Inflammatory macrophage treated with lipopolysaccharide for 1 hour (primary cell): Measurements from ENCODE around the gene STK32C.
"Not testable (repeated sequence)": the region's sequence is repeated elsewhere in the genome, so short reads cannot be mapped to it uniquely, and the experiment has no call there.

Experiments
- DNase-seq, 2 donors: peaks; one replicate each; pipeline ENCODE4 v3.0.0-alpha.2; 2020 to 2022

The STK32C gene

GRCh38 chr10:132337854-132338253 lies 30.1 kb upstream of the STK32C start:
- DNase-seq = not testable (repeated sequence)

GRCh38 chr10:132336919-132337407 lies 29.2 kb upstream of the STK32C start:
- peak; percentile 17 to 45 for DNase-seq

GRCh38 chr10:132336064-132336746 lies 28.5 kb upstream of the STK32C start:
- DNase-seq = no peak

GRCh38 chr10:132335189-132336063 lies 27.7 kb upstream of the STK32C start:
- DNase-seq = peak; percentile 66 to 81

- DNase-seq = no peak
These were observed 27.0 kb upstream of the STK32C start for GRCh38 chr10:132334631-132335188.

GRCh38 chr10:132333386-132333785 lies 25.6 kb upstream of the STK32C start:
- DNase-seq = no peak

- DNase-seq = peak; percentile 50 to 64
These were observed 24.6 kb upstream of the STK32C start for GRCh38 chr10:132332433-132332754.

GRCh38 chr10:132331601-132332432 lies 24.1 kb upstream of the STK32C start, which contains the start of gene LRRC27:
LRRC27 (plus strand) TSS chr10:132332193; CDS start chr10:132333525, 1,332 bp downstream.
- peak; percentile 88 to 96 for DNase-seq

- DNase-seq = no peak
These were observed 22.7 kb upstream of the STK32C start for GRCh38 chr10:132330486-132330833.

- DNase-seq = peak; percentile 33 to 58
These were observed 22.1 kb upstream of the STK32C start for GRCh38 chr10:132329565-132330485.

- DNase-seq = no peak
These were observed 21.0 kb upstream of the STK32C start for GRCh38 chr10:132328738-132329137.

- DNase-seq = no peak
These were observed 20.4 kb upstream of the STK32C start for GRCh38 chr10:132328106-132328505.

- peak in 1 of 2 donors; percentile 42 for DNase-seq
These were observed 19.2 kb upstream of the STK32C start for GRCh38 chr10:132326925-132327324.

- no peak for DNase-seq
These were observed 18.7 kb upstream of the STK32C start for GRCh38 chr10:132326344-132326889.

GRCh38 chr10:132324186-132324585 lies 16.4 kb upstream of the STK32C start:
- no peak for DNase-seq

- DNase-seq = peak; percentile 31 to 53
These were observed 14.9 kb upstream of the STK32C start for GRCh38 chr10:132322586-132323048.

GRCh38 chr10:132321726-132322125 lies 14.0 kb upstream of the STK32C start:
- no peak for DNase-seq

GRCh38 chr10:132320654-132321469 lies 13.1 kb upstream of the STK32C start:
- no peak for DNase-seq

GRCh38 chr10:132319853-132320653 lies 12.3 kb upstream of the STK32C start:
- peak; percentile 65 to 72 for DNase-seq
